NCI-H748 treated with DMSO at 0.1 percent for 48 hours (cell line): ENCODE data around the gene RPP40.
"Not testable (repeated sequence)": the region's sequence is repeated elsewhere in the genome, so short reads cannot be mapped to it uniquely, and the experiment has no call there.

Source experiments
- DNase-seq: peaks from one replicate; lab custom pipeline; 2025; lab: John Stamatoyannopoulos, UW

Gene RPP40, protein sequence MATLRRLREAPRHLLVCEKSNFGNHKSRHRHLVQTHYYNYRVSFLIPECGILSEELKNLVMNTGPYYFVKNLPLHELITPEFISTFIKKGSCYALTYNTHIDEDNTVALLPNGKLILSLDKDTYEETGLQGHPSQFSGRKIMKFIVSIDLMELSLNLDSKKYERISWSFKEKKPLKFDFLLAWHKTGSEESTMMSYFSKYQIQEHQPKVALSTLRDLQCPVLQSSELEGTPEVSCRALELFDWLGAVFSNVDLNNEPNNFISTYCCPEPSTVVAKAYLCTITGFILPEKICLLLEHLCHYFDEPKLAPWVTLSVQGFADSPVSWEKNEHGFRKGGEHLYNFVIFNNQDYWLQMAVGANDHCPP

DNA sequence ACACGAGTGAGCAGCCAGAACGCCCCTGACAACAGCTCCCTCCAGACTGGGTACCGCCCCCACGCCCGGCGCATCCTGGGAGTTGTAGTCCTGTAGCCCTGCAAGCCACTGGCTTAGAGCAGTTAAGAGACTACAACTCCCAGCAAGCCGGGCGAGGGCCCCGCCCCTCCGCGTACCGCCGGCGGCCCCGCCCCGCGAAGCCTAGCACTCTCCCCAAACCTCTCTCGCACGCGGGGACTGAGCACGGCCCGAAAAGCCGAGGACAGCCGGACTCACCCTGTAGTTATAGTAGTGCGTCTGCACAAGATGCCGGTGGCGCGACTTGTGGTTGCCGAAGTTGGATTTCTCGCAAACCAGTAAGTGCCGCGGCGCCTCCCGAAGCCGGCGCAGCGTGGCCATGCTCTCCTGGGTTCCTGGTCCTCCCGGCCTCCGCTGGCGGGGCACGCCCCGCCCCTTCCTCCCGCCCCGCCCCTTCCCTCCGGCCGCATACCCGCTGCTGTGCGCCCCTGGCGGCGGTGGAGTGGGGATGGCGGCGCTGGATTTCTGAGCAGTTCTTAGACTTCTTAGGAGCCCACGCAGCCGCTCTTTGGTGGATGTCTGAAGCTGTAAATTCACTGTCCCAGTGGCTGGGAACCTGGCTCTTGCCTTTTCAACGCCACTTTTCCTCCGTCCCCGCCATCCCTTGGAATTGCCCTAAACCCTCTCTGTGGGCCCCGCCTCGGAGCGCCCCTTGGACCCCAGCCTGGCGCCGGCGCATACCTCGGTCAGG, at the start of gene RPP40:
RPP40 (minus strand) TSS at position 434 of the 769 bp plus-strand sequence; CDS start at position 399, 35 bp downstream.
- peak; percentile 96 for DNase-seq

DNA sequence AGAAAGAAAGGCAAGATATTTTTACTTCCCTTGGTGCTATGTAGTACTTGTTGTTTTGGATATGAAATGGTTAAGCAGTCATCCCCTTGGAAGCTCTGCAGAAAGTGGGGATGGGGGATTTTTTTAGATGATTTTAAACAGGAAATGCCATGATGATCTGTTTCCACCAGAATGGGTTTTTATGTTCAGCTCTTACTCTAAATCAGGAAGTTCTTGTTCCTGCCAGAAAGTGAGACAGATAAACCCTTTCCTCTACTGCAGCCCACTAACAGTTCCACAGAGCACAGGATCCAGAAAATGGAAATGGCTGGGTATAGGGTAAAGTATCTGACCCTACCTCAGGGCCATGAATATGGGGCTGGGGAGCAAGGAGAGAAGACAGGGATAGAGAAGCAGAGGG, 49.2 kb upstream of the RPP40 start:
- no peak for DNase-seq

DNA sequence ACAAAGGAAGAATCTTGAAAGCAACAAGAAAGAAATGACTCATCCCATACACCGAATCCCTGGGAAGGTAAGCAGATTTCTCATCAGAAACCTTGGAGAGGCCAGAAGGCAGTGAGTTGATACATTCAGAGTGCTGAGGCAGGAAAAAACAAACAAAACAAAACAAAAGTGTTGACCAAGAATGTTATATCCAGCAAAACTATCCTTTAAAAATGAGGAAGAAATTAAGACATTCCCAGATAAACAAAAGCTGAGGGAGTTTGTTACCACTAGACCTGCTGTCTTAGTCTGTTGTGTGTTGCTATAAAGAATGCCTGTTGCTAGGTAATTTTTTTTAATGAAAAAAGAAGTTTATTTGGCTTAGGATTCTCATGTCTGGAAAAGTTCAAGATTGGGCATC, 47.6 kb upstream of the RPP40 start:
- DNase-seq: no peak

DNA sequence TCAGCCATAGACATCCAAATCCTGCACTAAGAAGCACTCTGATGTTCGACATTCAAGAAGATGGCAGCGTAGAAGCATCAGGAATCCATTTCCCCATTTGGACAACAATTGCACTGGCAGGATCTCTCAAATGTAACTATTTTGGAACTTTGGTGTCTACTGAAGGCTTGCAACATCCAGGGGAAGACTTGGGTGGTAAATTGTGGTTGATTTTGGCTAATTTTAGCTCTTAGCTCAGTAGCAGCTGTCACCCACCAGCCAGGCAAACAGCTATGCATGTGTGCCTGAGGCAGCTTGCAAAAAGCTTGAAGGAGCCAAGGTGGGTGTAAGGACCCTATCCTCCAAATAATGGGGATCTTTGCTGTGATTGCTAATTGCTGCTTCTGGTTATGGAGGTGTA, 46.2 kb upstream of the RPP40 start:
- no peak for DNase-seq

DNA sequence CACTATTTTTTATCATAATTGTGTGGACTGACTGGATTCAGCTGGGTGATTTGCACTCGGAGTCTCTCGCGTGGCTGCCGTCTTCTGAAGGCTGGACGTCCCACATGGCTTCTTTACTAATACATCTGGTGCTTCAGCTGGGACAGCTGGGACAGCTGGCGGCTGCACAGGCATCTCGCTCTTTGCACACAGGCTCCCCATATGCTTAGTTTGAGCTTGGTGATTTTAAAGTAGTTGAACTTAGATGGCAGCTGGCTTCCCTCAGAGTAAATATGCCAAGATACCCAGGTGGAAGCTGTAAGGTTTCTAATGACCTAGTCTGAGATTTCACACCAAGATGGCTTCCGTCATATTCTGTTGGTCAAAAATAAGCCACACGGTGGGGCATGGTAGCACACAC, 42.6 kb upstream of the RPP40 start:
- DNase-seq: no peak

DNA sequence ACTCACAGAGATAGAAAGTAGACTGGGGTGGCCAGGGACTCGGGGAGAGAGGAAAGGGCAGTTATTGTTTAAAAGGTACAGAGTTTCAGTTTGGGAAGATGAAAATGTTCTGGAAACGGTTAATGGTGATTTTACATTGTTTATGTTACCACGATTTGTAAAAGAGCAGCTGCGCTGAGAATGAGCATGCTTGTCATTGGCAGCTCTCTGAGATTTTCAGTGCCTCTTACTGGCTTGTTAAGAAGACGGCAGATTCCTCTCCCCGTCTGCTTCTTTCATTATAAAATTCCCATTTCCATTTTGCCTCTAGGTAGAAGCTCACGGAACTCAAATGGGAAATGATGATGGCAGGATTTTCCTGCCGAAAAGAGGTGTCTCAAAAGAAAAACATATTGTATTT, 41.6 kb upstream of the RPP40 start:
- DNase-seq: no peak

- DNase-seq: no peak
Observed at GRCh38 chr6:5044866-5045265, 41.0 kb upstream of the RPP40 start.

GRCh38 chr6:5042436-5042835, 38.6 kb upstream of the RPP40 start:
- DNase-seq: no peak

DNA sequence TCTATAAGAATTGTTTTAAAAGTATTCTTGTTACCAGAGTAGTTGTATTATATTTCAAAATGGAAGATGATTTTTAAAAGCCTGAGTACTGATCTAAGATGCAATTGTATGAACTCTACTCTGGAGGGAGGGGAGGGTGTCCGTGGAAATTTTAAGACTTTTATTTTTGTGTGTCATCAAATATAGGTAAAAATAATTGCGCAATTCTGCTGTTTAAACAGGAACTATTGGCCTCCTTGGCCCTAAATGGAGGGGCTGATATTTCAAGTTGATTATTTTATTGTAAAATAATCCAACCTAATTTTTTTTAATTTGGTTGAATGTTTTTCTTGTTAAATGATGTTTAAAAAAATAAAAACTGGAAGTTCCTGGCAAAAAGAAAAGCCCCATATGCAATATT, 38.1 kb upstream of the RPP40 start:
- DNase-seq: no peak

DNA sequence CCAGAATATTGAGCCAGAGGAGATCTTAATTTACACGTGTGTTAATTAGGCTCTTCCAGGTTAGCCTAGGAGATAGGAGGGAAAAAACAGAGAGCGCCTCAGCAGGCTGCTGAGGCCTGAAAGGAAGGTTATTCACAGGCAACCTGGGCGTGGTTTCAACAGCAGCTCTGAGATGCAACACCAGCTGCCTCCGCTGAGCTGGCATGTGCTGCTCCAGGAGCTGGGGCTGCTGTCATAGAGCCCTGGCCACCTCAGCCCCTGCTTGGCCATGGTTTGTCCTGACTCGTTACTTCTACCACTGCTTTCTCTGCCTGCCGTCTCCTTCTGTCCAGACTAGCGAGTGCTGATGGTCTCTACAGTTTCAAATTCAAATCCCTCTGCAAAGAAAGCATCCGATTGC, 32.4 kb upstream of the RPP40 start:
- DNase-seq: peak; percentile 42

DNA sequence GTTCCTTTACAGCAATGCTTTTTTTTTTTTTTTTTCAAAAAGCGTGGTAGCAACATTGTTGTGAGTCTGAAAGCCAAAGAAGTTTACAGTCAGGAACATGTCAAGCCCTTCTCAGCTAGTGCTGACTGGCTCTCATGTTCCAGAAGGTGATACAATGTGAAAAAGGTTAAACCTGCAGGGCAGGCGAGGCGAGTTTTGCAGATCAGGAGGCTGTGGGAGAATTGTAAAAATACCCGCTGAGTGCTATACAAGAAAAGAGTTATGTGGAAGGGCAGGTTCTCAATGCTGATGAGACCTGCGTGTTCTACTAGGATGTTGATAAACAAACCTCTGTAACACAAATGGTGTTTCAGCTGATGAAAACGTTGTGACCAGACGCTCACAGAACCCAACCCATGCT, 30.9 kb upstream of the RPP40 start:
- no peak for DNase-seq

GRCh38 chr6:5034328-5034727, 30.5 kb upstream of the RPP40 start:
- DNase-seq: no peak

- not testable (repeated sequence) for DNase-seq
Observed at GRCh38 chr6:5033214-5033904, 29.5 kb upstream of the RPP40 start.

DNA sequence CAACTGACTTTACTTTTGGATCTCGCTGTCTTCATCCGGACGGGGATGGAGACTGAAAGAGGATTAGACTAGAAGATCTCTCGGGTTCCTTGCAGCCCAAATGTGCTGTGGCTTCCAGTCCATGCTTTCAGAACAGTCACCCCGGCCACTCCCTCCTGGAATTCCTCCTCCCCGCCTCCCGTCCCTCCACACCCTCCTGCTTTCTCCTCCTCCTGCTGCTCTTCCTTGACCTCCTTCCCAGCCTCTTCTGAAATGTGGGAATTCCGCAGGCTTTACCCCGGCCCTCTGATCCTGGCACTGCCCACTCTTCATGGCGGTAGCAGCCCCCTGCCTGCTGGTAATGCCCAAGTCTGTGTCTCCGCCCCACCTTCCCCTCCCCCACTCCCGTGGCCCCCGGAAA, 28.9 kb upstream of the RPP40 start:
- DNase-seq: not testable (repeated sequence)

GRCh38 chr6:5031150-5031549, 27.3 kb upstream of the RPP40 start:
- no peak for DNase-seq

DNA sequence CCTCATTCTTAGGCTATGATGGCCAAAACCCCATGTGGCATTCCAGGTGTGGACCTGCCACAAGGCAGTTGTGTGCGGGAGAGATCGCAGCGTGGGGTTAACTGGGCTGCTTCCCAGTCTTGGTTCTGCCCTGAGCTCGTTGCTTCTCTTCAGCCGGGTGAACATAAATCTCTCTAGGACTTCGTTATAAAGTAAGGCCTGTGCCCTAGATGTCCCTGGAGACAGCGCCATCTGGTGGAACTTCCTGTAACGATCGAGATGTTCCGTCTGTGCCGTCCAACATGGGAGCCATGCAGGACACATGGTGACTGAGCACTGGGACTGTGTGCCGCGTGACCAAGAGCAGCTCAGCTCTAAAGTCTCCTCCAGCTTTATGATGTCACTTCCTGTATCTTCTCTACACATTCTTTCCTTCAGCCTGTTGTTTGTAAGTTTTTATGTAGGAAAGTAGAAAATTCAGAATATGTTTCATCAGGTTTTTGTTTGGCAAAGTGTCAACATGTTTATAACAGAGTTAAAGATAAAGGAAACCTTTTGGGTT, 26.8 kb upstream of the RPP40 start:
- peak; percentile 86 for DNase-seq

- no peak for DNase-seq
Observed at GRCh38 chr6:5029609-5030008, 25.8 kb upstream of the RPP40 start.

DNA sequence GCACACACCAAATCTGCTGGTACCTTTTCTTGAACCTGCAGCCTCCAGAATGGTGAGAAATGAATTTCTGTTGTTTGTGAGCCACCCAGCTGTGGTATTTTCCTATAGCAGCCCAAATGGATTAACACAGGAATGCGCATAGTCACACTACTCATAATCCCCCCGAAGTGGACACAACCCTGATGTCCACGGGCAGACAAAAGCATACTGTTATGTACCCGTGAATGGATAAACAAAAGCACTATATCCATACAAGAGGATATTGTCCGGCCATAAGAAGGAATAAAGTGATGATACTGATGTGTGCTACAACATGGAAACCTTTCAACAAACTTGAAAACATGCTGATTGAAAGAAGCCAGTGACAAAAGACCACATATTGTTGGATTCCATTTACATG, 25.1 kb upstream of the RPP40 start:
- no peak for DNase-seq

DNA sequence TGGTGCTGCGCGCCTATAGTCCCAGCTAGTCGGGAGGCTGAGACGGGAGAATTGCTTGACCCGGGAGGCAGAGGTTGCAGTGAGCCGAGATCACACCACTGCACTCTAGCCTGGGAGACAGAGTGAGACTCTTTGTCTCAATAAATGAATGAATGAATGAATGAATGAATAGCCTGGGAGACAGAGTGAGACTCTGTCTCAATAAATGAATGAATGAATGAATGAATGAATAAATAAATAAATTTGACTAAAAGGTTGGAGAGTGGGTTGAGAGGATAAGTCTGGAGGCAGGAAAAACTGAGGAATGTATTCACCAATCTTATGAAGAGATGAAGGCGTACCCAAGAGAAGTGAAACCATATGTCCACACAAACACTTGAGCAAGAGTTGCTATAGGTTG, 24.5 kb upstream of the RPP40 start:
- DNase-seq: no peak

DNA sequence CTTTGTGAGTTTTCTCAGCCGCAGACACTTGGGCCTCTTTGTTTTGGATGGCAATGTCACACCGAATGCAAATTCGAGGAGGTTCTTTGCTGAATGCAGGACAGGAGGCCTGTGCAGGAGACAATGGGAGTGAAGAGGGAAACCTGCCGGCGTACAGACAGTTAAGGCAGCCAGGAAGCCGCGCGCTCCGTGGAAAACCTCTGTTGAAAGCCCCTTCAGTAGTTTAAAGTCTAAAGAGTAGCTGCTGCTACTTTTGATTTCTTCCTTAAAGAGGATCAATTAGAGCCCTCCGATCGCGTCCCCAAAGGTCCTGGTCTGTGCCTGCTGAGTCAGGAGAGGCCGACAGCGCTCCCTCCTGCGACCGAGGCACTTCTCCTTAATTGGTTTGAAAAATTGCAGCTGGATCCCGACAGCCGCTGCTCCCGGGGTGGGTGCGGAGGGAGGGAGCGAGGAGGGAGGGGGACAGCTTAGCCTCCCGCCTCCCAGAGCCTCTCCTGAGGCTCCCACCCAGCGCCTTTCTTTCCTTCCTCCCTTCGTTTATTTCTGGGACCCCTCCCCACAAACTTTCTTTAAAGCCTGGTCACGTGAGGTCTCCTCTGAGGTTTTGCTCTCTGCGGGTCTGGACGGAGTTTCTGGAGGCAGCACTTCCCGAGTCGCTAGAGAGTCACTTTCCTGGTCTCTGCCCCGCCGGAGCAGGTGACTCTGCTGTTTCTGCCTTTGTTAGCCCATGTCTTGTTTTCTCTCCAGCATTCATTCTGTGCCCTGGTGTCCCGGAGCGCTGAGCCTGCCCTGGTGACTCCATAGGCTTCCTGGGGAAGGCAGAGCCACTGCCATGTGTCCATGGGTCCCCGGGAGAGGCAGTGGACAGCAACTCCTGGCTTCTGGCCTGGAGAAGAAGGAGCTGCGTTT, 22.3 kb upstream of the RPP40 start:
- DNase-seq: peak; percentile 35

GRCh38 chr6:5023923-5024322, 20.1 kb upstream of the RPP40 start:
- no peak for DNase-seq

DNA sequence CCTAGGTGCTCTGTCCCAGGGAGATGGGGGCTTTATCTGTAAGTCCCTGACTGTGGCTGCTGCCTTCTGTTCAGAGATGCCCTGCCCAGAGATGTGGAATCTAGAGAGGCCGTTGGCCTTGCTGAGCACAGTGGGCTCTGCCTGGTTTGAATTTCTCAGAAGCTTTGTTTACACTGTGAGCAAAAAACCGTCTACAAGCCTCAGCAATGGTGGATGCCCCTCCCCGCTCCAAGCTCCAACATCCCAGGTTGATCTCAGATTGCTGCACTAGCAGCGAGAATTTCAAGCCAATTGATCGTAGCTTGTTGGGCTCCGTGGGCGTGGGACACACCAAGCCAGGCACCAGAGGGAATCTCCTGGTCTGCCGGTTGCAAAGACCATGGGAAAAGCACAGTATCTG, 16.3 kb upstream of the RPP40 start:
- DNase-seq: no peak
